Common myeloid progenitor, CD34-positive (primary cell): ENCODE measurements around the gene TRERF1.
A peak's percentile ranks its signal among the peaks of the same experiment; 100 is the strongest.

ENCODE experiments used
- CTCF ChIA-PET: fragments of 350-600 bp; sonication (Branson Sonifier 250); formaldehyde crosslinking; loops from one replicate; lab custom pipeline; 2021; ENCODE audit warnings: antibody characterized with exemption; lab: Charles Lee
- POLR2A ChIA-PET: fragments of 350-600 bp; sonication (Branson Sonifier 250); formaldehyde crosslinking; loops from one replicate; lab custom pipeline; 2021; ENCODE audit warnings: antibody characterized with exemption; lab: Charles Lee
- DNase-seq, 3 donors: peaks; one replicate each; pipeline versions ENCODE4 v3.0.0 to v3.0.0-alpha.2; 2013
- H3K27ac ChIP-seq, 2 experiments: 1 replicate in 1 of 2; 2 replicates in 1 of 2; pipeline ENCODE4 v1.7.0; 2013; ENCODE audit warnings: inconsistent platforms in 2 of 2, low read length in 2 of 2, mild to moderate bottlenecking in 2 of 2, low read depth in 1 of 2, moderate library complexity in 1 of 2; ENCODE audit not compliant: severe bottlenecking in 2 of 2, insufficient read depth in 1 of 2, poor library complexity in 1 of 2
- H3K27me3 ChIP-seq, 5 experiments: replicated peaks in 2 of 5; 1 replicate in 3 of 5; 2 replicates in 2 of 5; pipeline versions ENCODE4 v1.6.1 to v1.7.0; 2013; ENCODE audit warnings: low read length in 4 of 5, mild to moderate bottlenecking in 2 of 5, moderate library complexity in 2 of 5, inconsistent platforms in 1 of 5; ENCODE audit not compliant: insufficient read depth in 5 of 5, control insufficient read depth in 4 of 5
- H3K36me3 ChIP-seq, 4 experiments: 1 replicate in 2 of 4; 2 replicates in 2 of 4; pipeline versions ENCODE4 v1.6.1 to v1.7.0; 2013; ENCODE audit warnings: low read length in 3 of 4, control low read depth in 1 of 4, mild to moderate bottlenecking in 1 of 4; ENCODE audit not compliant: control insufficient read depth in 4 of 4, insufficient read depth in 4 of 4
- H3K4me1 ChIP-seq, 4 experiments: 1 replicate in 3 of 4; 2 replicates in 1 of 4; pipeline versions ENCODE4 v1.6.1 to v1.7.1; 2013; ENCODE audit warnings: low read length in 3 of 4, mild to moderate bottlenecking in 3 of 4, control low read depth in 1 of 4, inconsistent platforms in 1 of 4, moderate library complexity in 1 of 4; ENCODE audit not compliant: control insufficient read depth in 4 of 4, insufficient read depth in 4 of 4; ENCODE audit errors: control extremely low read depth in 1 of 4
- H3K4me3 ChIP-seq, 7 experiments: 1 replicate in 4 of 7; 2 replicates in 3 of 7; pipeline versions ENCODE4 v1.5.1 to v1.7.0; 2013; ENCODE audit warnings: mild to moderate bottlenecking in 7 of 7, low read length in 6 of 7, moderate library complexity in 6 of 7, inconsistent platforms in 2 of 7, low read depth in 2 of 7, control low read depth in 1 of 7; ENCODE audit not compliant: insufficient read depth in 4 of 7, control insufficient read depth in 1 of 7; ENCODE audit errors: extremely low read depth in 1 of 7
- H3K9me3 ChIP-seq, 5 experiments: 1 replicate in 4 of 5; 2 replicates in 1 of 5; pipeline versions ENCODE4 v1.6.1 to v1.7.1; 2013; ENCODE audit warnings: low read length in 4 of 5, mild to moderate bottlenecking in 2 of 5, inconsistent platforms in 1 of 5, low read depth in 1 of 5, moderate library complexity in 1 of 5; ENCODE audit not compliant: control insufficient read depth in 4 of 5, insufficient read depth in 2 of 5; ENCODE audit errors: control extremely low read depth in 1 of 5
- WGBS: methylation state at CpG from one replicate; pipeline ENCODE4 v1.1.5; 2013; ENCODE audit not compliant: insufficient coverage; 5-methylcytosine and 5-hydroxymethylcytosine counted together

The TRERF1 gene

GRCh38 chr6:42428326-42429041, 23.2 kb downstream of the TRERF1 start:
- DNase-seq = no peak
- Histone ChIP-seq H3K4me3 (no peak overlapping the region), H3K27ac (no peak overlapping the region), H3K27me3 (no peaks in the 10 kb centered on the region), H3K4me1 (peaks cover 9 to 20% (median 16%) of the 10 kb centered on the region in 4 experiments), H3K9me3 (peaks cover 3 to 7% (median 5%) of the 10 kb centered on the region in 5 experiments), H3K36me3 (peaks cover 4 to 6% (median 5%) of the 10 kb centered on the region in 4 experiments)
- ChIA-PET POLR2A (interaction anchor here (0.7 kb wide), 1 partner anchor 20 kb away, joined by 3 read pairs; no protein-coding TSS in a partner anchor), CTCF (interaction anchor here (1.0 to 1.8 kb wide), 4 partner anchors 9 to 119 kb away, joined by 3 to 9 read pairs (median 4); no protein-coding TSS in a partner anchor)
- WGBS = 89% methylated on average over 3 of the region's 7 CpGs

- CTCF ChIA-PET = interaction anchor here (1.0 to 1.8 kb wide), 4 partner anchors 9 to 120 kb away, joined by 3 to 9 read pairs (median 4); no protein-coding TSS in a partner anchor
- DNase-seq = no peak
- Histone ChIP-seq H3K36me3 (peaks cover 0 to 1% (median 0%) of the 10 kb centered on the region in 4 experiments), H3K27ac (no peak overlapping the region), H3K4me3 (no peak overlapping the region), H3K27me3 (no peaks in the 10 kb centered on the region), H3K4me1 (peaks cover 9 to 24% (median 20%) of the 10 kb centered on the region in 4 experiments), H3K9me3 (peaks cover 0 to 2% (median under 1%) of the 10 kb centered on the region in 5 experiments)
- WGBS = 100% methylated on average over 1 of the region's 2 CpGs
- POLR2A ChIA-PET = interaction anchor here (0.6 kb wide), 1 partner anchor 26 kb away, joined by 3 read pairs; no protein-coding TSS in a partner anchor
Measured at GRCh38 chr6:42427871-42428270, 23.9 kb downstream of the TRERF1 start.

GRCh38 chr6:42426191-42426590, 25.5 kb downstream of the TRERF1 start:
- CTCF ChIA-PET = no interaction called here
- H3K27ac ChIP-seq = no peak overlapping the region
- peaks cover 9 to 24% (median 20%) of the 10 kb centered on the region in 4 experiments for H3K4me1 ChIP-seq
- H3K36me3 ChIP-seq = no peaks in the 10 kb centered on the region
- no peak for DNase-seq
- 100% methylated on average over 1 of the region's 2 CpGs for WGBS
- H3K9me3 ChIP-seq = no peaks in the 10 kb centered on the region
- no peak overlapping the region for H3K4me3 ChIP-seq
- POLR2A ChIA-PET = no interaction called here
- H3K27me3 ChIP-seq = no peaks in the 10 kb centered on the region

GRCh38 chr6:42424906-42425474, 26.7 kb downstream of the TRERF1 start:
- Histone ChIP-seq H3K4me1 (peaks cover 9 to 24% (median 20%) of the 10 kb centered on the region in 4 experiments), H3K4me3 (no peak overlapping the region), H3K27me3 (no peaks in the 10 kb centered on the region), H3K9me3 (no peaks in the 10 kb centered on the region), H3K36me3 (no peaks in the 10 kb centered on the region), H3K27ac (no peak overlapping the region)
- DNase-seq = no peak
- ChIA-PET CTCF (interaction anchor here (0.8 to 2.4 kb wide), 4 partner anchors 8 to 29 kb away, joined by 3 to 5 read pairs (median 4); no protein-coding TSS in a partner anchor), POLR2A (no interaction called here)
- WGBS = 86% methylated on average over 4 of the region's 4 CpGs

- peak in 2 of 3 donors; percentile 34 to 66 for DNase-seq
- ChIA-PET POLR2A (no interaction called here), CTCF (interaction anchor here (0.7 to 2.4 kb wide), 3 partner anchors 25 to 118 kb away, joined by 3 to 5 read pairs (median 4); no protein-coding TSS in a partner anchor)
- H3K36me3 ChIP-seq = no peaks in the 10 kb centered on the region
- H3K9me3 ChIP-seq = no peaks in the 10 kb centered on the region
- no peaks in the 10 kb centered on the region for H3K27me3 ChIP-seq
- WGBS = 63% methylated on average over 6 of the region's 8 CpGs
- H3K4me3 ChIP-seq = peak overlapping the region in 1 of 7 experiments; percentile 24
- peaks cover 3 to 8% (median 7%) of the 10 kb centered on the region in 4 experiments for H3K4me1 ChIP-seq
- H3K27ac ChIP-seq = no peak overlapping the region
Measured at GRCh38 chr6:42423244-42423643, 28.5 kb downstream of the TRERF1 start.

- no peak for DNase-seq
- Histone ChIP-seq H3K4me3 (no peak overlapping the region), H3K9me3 (no peaks in the 10 kb centered on the region), H3K27ac (no peak overlapping the region), H3K36me3 (no peaks in the 10 kb centered on the region), H3K4me1 (peaks cover 3 to 21% (median 15%) of the 10 kb centered on the region in 4 experiments), H3K27me3 (no peaks in the 10 kb centered on the region)
- POLR2A ChIA-PET = no interaction called here
- CTCF ChIA-PET = interaction anchor here (0.8 kb wide), 1 partner anchor 28 kb away, joined by 4 read pairs; no protein-coding TSS in a partner anchor
- 100% methylated on average over 3 of the region's 3 CpGs for whole genome bisulfite sequencing
Measured at GRCh38 chr6:42420741-42421140, 31.0 kb downstream of the TRERF1 start.
